SK-N-SH (cell line): ENCODE data around the gene WFDC2. TPM values are rescaled to one million over a fixed set of nuclear protein-coding genes. Genes with fewer than 3 reads are reported as not detected.

Source experiments
- CTCF ChIA-PET: fragments of 300-600, 350-600 bp; formaldehyde crosslinking; extraction: SDS; loops from one replicate; lab custom pipeline; 2021; lab: Yijun Ruan, JAX
- POLR2A ChIA-PET: fragments of 350-600 bp; sonication (Branson Sonifier 250); formaldehyde crosslinking; extraction: SDS; loops from one replicate; lab custom pipeline; 2020; ENCODE audit warnings: antibody characterized with exemption, inconsistent platforms; lab: Yijun Ruan, JAX
- DNase-seq: peaks from one replicate; pipeline ENCODE4 v3.0.0; 2012
- H2AFZ ChIP-seq: fragments of 200-600 bp; sonication (generic); 2 replicates; pipeline ENCODE4 v1.8.1; 2016; ENCODE audit warnings: antibody characterized with exemption, mild to moderate bottlenecking, low read depth
- H3F3A ChIP-seq: fragments of 200-600 bp; sonication (generic); replicated peaks from 2 replicates; pipeline ENCODE3; 2016; ENCODE audit warnings: antibody characterized with exemption, mild to moderate bottlenecking; ENCODE audit not compliant: insufficient read depth
- H3K27ac ChIP-seq, 2 experiments: fragments of 200-500 bp in 1 of 2; fragments of 200-600 bp in 1 of 2; sonication (Bioruptor generic) in 1 of 2; sonication (generic), shearing (Covaris generic) in 1 of 2; 2 replicates each; pipeline versions ENCODE4 v1.5.1 to v1.6.1; 2014 to 2016; ENCODE audit warnings: low read depth in 2 of 2, inconsistent platforms in 1 of 2, low read length in 1 of 2, mild to moderate bottlenecking in 1 of 2, mixed read lengths in 1 of 2
- H3K27me3 ChIP-seq: fragments of 200-600 bp; sonication (generic), shearing (Covaris generic); 2 replicates; pipeline ENCODE4 v1.6.1; 2016; ENCODE audit warnings: mixed run types; ENCODE audit not compliant: insufficient read depth
- H3K36me3 ChIP-seq, 2 experiments: fragments of 200-500 bp in 1 of 2; fragments of 200-600 bp in 1 of 2; sonication (Bioruptor generic) in 1 of 2; sonication (generic) in 1 of 2; replicated peaks in 1 of 2; 2 replicates each; pipeline versions ENCODE3 to v1.5.1; 2014 to 2016; ENCODE audit warnings: low read length in 1 of 2, mild to moderate bottlenecking in 1 of 2; ENCODE audit not compliant: insufficient read depth in 2 of 2, control insufficient read depth in 1 of 2
- H3K4me1 ChIP-seq, 2 experiments: fragments of 200-500 bp in 1 of 2; fragments of 200-600 bp in 1 of 2; sonication (Bioruptor generic) in 1 of 2; sonication (generic), shearing (Covaris generic) in 1 of 2; 2 replicates each; pipeline versions ENCODE4 v1.5.1 to v1.6.1; 2014 to 2016; ENCODE audit warnings: low read depth in 1 of 2, low read length in 1 of 2, mixed run types in 1 of 2; ENCODE audit not compliant: insufficient read depth in 2 of 2, control insufficient read depth in 1 of 2
- H3K4me2 ChIP-seq: fragments of 200-600 bp; sonication (generic), shearing (Covaris generic); 2 replicates; pipeline ENCODE4 v1.6.1; 2017; ENCODE audit warnings: mixed run types
- H3K4me3 ChIP-seq, 2 experiments: fragments of 200-500 bp in 1 of 2; fragments of 200-600 bp in 1 of 2; sonication (Bioruptor generic) in 1 of 2; sonication (generic), shearing (Covaris generic) in 1 of 2; 2 replicates each; pipeline versions ENCODE4 v1.5.1 to v1.8.1; 2014 to 2016; ENCODE audit warnings: low read depth in 2 of 2, inconsistent platforms in 1 of 2, low read length in 1 of 2, mild to moderate bottlenecking in 1 of 2, mixed read lengths in 1 of 2, moderate library complexity in 1 of 2
- H3K79me2 ChIP-seq: fragments of 200-600 bp; sonication (generic); 2 replicates; pipeline ENCODE4 v1.8.1; 2017; ENCODE audit warnings: mild to moderate bottlenecking; ENCODE audit not compliant: insufficient read depth
- H3K9ac ChIP-seq: fragments of 200-600 bp; sonication (generic); 2 replicates; pipeline ENCODE4 v1.6.1; 2017; ENCODE audit warnings: mixed run types
- H3K9me2 ChIP-seq: fragments of 200-600 bp; sonication (generic); 2 replicates; pipeline ENCODE4 v1.6.1; 2017; ENCODE audit warnings: mixed run types
- H3K9me3 ChIP-seq: fragments of 200-600 bp; sonication (generic); 2 replicates; pipeline ENCODE4 v1.6.1; 2017; ENCODE audit warnings: mixed run types, mild to moderate bottlenecking, moderate library complexity
- H4K20me1 ChIP-seq: fragments of 200-600 bp; sonication (generic); 2 replicates; pipeline ENCODE4 v1.6.1; 2017; ENCODE audit warnings: mild to moderate bottlenecking, mixed run types; ENCODE audit not compliant: insufficient read depth
- CHD2 ChIP-seq: fragments of 150-350 bp; IDR thresholded peaks from 2 replicates; pipeline ENCODE4 v1.6.1; 2018; ENCODE audit warnings: low read length; ENCODE audit not compliant: partially characterized antibody
- ELF1 ChIP-seq: IDR thresholded peaks from 2 replicates; pipeline ENCODE4 v1.4.0; 2012
- FOXJ3 ChIP-seq: sonication (generic); formaldehyde crosslinking; IDR thresholded peaks from 2 replicates; pipeline ENCODE4 v1.5.1; 2020; ENCODE audit warnings: mild to moderate bottlenecking, missing genetic modification reagents
- FOXM1 ChIP-seq: IDR thresholded peaks from 2 replicates; pipeline ENCODE4 v1.4.0; 2012; ENCODE audit warnings: low read depth, mild to moderate bottlenecking
- MEF2A ChIP-seq: IDR thresholded peaks from 2 replicates; pipeline ENCODE4 v1.4.0; 2012; ENCODE audit warnings: low read depth, borderline replicate concordance
- MXI1 ChIP-seq: IDR thresholded peaks from 2 replicates; pipeline ENCODE4 v1.6.1; 2012; ENCODE audit warnings: mild to moderate bottlenecking, low read depth, low read length, improper control_type of control experiment
- NFIC ChIP-seq: IDR thresholded peaks from 2 replicates; pipeline ENCODE4 v1.4.0; 2012; ENCODE audit warnings: borderline replicate concordance
- NRF1 ChIP-seq: IDR thresholded peaks from 2 replicates; pipeline ENCODE4 v1.6.1; 2012; ENCODE audit warnings: low read depth, mild to moderate bottlenecking, low read length
- TAF1 ChIP-seq: IDR thresholded peaks from 2 replicates; pipeline ENCODE4 v1.6.1; 2012; ENCODE audit warnings: low read depth, mild to moderate bottlenecking, low read length, moderate library complexity, borderline replicate concordance
- TEAD4 ChIP-seq: IDR thresholded peaks from 2 replicates; pipeline ENCODE4 v1.4.0; 2012; ENCODE audit warnings: mild to moderate bottlenecking, borderline replicate concordance; ENCODE audit not compliant: insufficient read depth
- WGBS: methylation state at CpG from one replicate; pipeline ENCODE4 v1.1.6; 2017; ENCODE audit warnings: low lambda C conversion rate; 5-methylcytosine and 5-hydroxymethylcytosine counted together
- polyA plus RNA-seq, 3 experiments: library from polyadenylated mRNA; depleted of rRNA; stranded (reverse); fragments of >200 nt; gene quantifications; 2 replicates each; pipeline ENCODE4 v1.2.3, GENCODE V29; 2012
- TF ChIP-seq, protein P1 (sequence below): fragments of 150-350 bp; IDR thresholded peaks from 2 replicates; pipeline ENCODE4 v1.6.1; 2016; ENCODE audit warnings: mild to moderate bottlenecking, low read depth, low read length
- TF ChIP-seq, protein P2 (sequence below): IDR thresholded peaks from 2 replicates; pipeline ENCODE4 v1.4.0; 2012; ENCODE audit warnings: low read depth
- TF ChIP-seq, protein P3 (sequence below): IDR thresholded peaks from 2 replicates; pipeline ENCODE4 v1.4.0; 2012; ENCODE audit warnings: low read depth, borderline replicate concordance
- TF ChIP-seq, protein P4 (sequence below): IDR thresholded peaks from 2 replicates; pipeline ENCODE4 v1.4.0; 2012; ENCODE audit warnings: low read depth, borderline replicate concordance

WFDC2 gene
- polyA plus RNA-seq, 1 of the 3 experiments (the other 2 are of a cell fraction) = 0.21 TPM

DNA sequence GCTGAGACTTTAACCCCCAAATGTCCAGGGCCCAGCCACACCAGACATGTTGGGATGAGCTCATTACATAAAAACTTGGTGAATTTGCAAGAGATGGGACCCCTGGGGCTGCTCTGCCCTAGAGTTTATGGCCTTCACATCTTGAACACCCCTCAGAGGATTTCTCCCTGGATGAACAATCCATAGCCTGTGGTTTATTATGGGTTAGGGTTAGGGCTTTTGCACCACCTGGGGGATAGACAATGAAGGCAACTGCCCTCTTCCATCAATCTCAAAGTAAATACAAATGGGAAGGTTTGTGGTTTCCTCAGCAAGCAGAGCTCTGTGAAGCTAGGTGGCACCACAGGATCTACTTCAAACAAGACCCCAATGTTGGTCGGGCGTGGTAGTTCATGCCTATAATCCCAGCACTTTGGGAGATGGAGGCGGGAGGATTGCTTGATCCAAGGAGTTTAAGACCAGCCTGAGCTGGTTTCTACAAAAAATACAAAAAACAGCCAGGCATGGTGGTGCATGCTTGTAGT, 28.5 kb downstream of the WFDC2 start:
- no peaks in the 10 kb centered on the region for H4K20me1 ChIP-seq
- no peaks in the 10 kb centered on the region for H3K79me2 ChIP-seq
- no peaks in the 10 kb centered on the region for H3K9me2 ChIP-seq
- ChIA-PET POLR2A (no interaction called here), CTCF (interaction anchor here (1.2 kb wide), 1 partner anchor 15 kb away, joined by 4 read pairs; no protein-coding TSS in a partner anchor)
- WGBS = 5% methylated on average over 3 of the region's 3 CpGs
- H3K9me3 ChIP-seq = no peaks in the 10 kb centered on the region
- H3F3A ChIP-seq = no peaks in the 10 kb centered on the region
- no peak overlapping the region for H3K4me2 ChIP-seq
- H3K36me3 ChIP-seq = no peaks in the 10 kb centered on the region
- no peaks in the 10 kb centered on the region for H3K4me1 ChIP-seq
- no peak overlapping the region for H3K27ac ChIP-seq
- peaks cover 10% of the 10 kb centered on the region; the same call in 1 of the 2 replicates for H3K27me3 ChIP-seq
- no peak for TF ChIP-seq NRF1
- TF ChIP-seq, protein P1, sequence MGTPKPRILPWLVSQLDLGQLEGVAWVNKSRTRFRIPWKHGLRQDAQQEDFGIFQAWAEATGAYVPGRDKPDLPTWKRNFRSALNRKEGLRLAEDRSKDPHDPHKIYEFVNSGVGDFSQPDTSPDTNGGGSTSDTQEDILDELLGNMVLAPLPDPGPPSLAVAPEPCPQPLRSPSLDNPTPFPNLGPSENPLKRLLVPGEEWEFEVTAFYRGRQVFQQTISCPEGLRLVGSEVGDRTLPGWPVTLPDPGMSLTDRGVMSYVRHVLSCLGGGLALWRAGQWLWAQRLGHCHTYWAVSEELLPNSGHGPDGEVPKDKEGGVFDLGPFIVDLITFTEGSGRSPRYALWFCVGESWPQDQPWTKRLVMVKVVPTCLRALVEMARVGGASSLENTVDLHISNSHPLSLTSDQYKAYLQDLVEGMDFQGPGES = no peak
- TF ChIP-seq, protein P2, sequence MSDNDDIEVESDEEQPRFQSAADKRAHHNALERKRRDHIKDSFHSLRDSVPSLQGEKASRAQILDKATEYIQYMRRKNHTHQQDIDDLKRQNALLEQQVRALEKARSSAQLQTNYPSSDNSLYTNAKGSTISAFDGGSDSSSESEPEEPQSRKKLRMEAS = no peak
- no peak overlapping the region for H3K4me3 ChIP-seq
- DNase-seq = no peak
- no peak overlapping the region for H3K9ac ChIP-seq
- no peak overlapping the region for H2AFZ ChIP-seq

DNA sequence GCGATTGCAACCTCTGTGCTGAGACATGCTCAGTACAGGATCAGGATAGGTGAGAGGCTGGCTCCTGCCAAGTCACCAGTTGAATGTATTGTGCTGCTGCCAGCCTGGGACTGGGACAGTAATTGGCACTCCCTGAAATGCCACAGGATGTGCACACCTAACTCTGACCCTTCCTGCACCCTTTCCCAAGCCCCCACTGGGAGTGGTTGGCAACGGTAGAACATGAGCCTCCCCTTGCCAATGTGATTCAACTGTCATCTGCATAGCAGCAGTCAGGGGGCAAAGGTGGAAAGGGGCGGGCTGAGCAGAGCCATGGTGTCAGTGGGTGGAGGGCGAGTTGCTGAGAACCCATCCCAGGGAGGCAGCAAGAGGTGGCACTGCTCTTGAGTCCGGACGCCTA, 30.5 kb downstream of the WFDC2 start:
- Histone ChIP-seq H3F3A (no peaks in the 10 kb centered on the region), H3K27me3 (peaks cover 10% of the 10 kb centered on the region; the same call in 1 of the 2 replicates), H2AFZ (no peak overlapping the region), H3K79me2 (no peaks in the 10 kb centered on the region), H3K9ac (no peak overlapping the region), H3K4me1 (no peaks in the 10 kb centered on the region), H4K20me1 (no peaks in the 10 kb centered on the region), H3K4me2 (no peak overlapping the region), H3K4me3 (no peak overlapping the region), H3K9me3 (no peaks in the 10 kb centered on the region), H3K27ac (no peak overlapping the region), H3K36me3 (no peaks in the 10 kb centered on the region), H3K9me2 (no peaks in the 10 kb centered on the region)
- no peak for DNase-seq
- 42% methylated on average over 6 of the region's 6 CpGs for WGBS
- no peak for TF ChIP-seq MEF2A
- no peak for TF ChIP-seq CHD2
- ChIA-PET CTCF (no interaction called here), POLR2A (no interaction called here)

DNA sequence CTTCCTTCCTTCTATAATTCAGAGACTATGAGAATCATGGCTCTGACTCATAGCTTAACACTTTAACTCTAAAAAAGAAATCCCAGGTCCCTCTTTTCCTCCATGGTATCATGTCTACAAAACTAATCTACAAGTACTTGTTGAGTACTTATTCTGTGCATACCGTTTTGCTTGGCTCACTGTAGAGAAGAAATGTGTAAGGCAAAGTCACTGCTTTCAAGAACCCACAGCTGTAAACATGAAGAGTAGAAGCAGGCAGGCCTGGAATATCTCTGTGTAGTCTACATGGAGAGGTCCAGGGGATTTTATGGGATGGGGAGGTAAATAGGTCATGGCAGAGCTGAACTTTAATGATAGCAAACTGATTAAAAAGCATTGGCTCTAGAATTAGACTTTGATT, 32.0 kb downstream of the WFDC2 start:
- peaks cover 2% of the 10 kb centered on the region for H3F3A ChIP-seq
- H3K4me1 ChIP-seq = no peaks in the 10 kb centered on the region
- peaks cover 10% of the 10 kb centered on the region; the same call in 1 of the 2 replicates for H3K27me3 ChIP-seq
- H3K36me3 ChIP-seq = no peaks in the 10 kb centered on the region
- no peaks in the 10 kb centered on the region for H4K20me1 ChIP-seq
- ChIA-PET CTCF (interaction anchor here (0.6 kb wide), 1 partner anchor 37 kb away, joined by 3 read pairs; the partner anchor contains the start of gene WFDC6), POLR2A (no interaction called here)
- no peaks in the 10 kb centered on the region for H3K79me2 ChIP-seq
- no peak for DNase-seq
- 0% methylated on average over 1 of the region's 1 CpG for WGBS
- H3K9me2 ChIP-seq = no peaks in the 10 kb centered on the region
- no peak overlapping the region for H3K4me3 ChIP-seq
- no peak overlapping the region for H3K9ac ChIP-seq
- no peak overlapping the region for H3K4me2 ChIP-seq
- no peak overlapping the region for H2AFZ ChIP-seq
- no peak overlapping the region for H3K27ac ChIP-seq
- H3K9me3 ChIP-seq = no peaks in the 10 kb centered on the region
- TF ChIP-seq TEAD4 (no peak), MXI1 (no peak), TAF1 (no peak), FOXM1 (no peak), FOXJ3 (CRISPR knock-in tag) (no peak), NFIC (no peak), ELF1 (no peak)
- TF ChIP-seq, protein P3, sequence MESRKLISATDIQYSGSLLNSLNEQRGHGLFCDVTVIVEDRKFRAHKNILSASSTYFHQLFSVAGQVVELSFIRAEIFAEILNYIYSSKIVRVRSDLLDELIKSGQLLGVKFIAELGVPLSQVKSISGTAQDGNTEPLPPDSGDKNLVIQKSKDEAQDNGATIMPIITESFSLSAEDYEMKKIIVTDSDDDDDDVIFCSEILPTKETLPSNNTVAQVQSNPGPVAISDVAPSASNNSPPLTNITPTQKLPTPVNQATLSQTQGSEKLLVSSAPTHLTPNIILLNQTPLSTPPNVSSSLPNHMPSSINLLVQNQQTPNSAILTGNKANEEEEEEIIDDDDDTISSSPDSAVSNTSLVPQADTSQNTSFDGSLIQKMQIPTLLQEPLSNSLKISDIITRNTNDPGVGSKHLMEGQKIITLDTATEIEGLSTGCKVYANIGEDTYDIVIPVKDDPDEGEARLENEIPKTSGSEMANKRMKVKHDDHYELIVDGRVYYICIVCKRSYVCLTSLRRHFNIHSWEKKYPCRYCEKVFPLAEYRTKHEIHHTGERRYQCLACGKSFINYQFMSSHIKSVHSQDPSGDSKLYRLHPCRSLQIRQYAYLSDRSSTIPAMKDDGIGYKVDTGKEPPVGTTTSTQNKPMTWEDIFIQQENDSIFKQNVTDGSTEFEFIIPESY = no peak
- TF ChIP-seq, protein P4, sequence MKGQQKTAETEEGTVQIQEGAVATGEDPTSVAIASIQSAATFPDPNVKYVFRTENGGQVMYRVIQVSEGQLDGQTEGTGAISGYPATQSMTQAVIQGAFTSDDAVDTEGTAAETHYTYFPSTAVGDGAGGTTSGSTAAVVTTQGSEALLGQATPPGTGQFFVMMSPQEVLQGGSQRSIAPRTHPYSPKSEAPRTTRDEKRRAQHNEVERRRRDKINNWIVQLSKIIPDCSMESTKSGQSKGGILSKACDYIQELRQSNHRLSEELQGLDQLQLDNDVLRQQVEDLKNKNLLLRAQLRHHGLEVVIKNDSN = no peak
